GM19238 (cell line): ENCODE data around the gene PRSS27.

Experiments used
- DNase-seq: peaks from one replicate; pipeline ENCODE4 v3.0.0; 2011; ENCODE audit warnings: low spot score; ENCODE audit not compliant: insufficient read length

The PRSS27 gene

DNA sequence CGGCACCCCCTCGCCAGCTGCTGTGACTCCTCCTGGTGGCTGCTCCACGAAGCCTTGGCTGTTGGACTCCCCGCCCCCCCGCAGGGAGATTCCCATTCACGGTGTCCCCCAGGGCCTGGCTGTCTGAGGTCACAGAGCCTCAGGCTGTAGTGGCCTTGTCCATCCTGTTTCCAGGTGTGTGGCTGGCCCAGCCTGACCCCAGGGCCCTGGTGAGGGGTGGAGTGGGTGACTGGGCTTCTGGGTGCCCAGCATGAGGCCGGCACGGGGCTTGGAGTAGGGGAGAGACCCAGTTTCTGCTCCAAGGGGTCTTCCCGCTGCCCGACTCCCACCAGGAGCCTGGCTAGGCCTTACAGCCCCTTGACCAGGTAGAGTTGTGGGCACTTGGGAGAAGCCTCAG lies 10.4 kb downstream of the PRSS27 start:
- DNase-seq = no peak

- no peak for DNase-seq
These were observed 11.0 kb downstream of the PRSS27 start for GRCh38 chr16:2708955-2709587.

- no peak for DNase-seq
These were observed 11.8 kb downstream of the PRSS27 start for GRCh38 chr16:2708290-2708639.

- no peak for DNase-seq
These were observed 12.4 kb downstream of the PRSS27 start for GRCh38 chr16:2707368-2708289.

DNA sequence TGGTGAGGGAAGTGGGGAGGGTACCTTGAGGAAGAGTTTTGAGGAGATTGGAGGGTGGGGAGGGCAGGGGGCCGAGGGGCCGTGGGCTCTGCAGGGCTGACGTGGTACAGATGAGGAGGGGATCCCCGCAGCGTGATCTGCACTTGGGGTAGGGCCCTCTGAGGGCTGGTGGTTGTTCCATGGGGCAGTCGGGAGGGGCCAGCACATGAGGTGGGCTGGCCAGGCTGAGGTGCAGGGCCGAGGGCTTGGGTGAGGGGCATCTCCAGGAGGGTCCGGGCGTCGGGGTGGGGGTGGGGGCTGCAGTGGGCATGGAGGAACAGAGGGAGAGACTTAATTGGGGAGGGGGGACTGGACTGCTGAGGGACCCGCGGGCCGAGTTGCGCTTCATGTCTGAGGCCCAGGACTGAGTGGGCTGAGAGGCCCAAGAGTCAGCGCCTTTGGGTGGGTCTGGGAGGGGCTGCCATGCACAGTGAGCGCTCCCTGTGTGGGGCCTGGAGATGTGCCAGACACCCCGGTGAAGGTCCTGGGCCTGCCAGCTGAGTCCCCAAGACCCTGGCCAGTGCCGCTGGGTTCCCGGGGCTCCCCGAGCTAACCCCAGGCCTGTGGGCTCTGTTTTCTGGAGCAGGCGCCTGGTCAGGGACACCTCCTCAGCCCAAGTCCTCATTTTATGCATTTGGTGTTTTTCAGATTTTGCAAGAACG lies 13.3 kb downstream of the PRSS27 start:
- no peak for DNase-seq

DNA sequence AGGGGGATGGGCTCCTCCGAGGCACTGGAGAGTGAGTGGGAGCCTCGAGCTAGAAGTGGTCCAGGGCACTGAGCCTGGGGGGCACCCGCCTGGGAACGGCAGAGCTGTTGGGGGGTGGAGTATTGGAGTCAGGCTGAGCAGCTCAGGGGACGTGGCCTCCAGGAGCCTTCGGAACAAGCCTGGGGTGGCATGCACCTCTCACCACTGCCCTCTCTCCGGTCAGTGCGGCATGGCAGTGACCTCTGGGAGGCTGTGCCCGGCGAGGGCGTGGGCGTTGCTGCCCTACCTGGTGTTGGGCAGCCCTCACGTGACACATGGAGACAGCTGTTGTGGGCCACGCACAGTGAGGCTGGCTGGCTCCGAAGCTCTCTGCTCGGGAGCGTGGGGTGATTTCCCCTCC lies 13.9 kb downstream of the PRSS27 start:
- no peak for DNase-seq

DNA sequence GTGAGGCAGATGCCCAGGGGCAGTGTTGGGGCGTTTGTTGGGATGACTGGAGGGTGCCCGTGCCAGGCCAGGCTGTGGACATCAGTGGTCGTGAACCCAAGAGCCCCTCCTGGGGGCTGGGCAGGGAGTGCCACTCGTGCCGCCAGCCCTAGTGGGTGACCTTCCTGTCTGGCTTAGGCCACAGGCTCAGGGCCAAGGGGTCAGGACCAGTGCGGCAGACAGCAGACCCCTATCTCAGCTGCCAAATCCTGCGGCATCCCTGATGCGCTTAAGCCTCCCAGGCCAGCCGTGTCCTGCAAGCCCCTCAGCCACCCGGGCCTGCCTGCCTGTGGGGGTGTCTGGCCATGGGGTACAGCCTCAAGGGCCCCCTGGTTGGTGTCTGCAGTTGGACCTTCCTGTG lies 14.7 kb downstream of the PRSS27 start:
- no peak for DNase-seq

- no peak for DNase-seq
These were observed 15.1 kb downstream of the PRSS27 start for GRCh38 chr16:2704983-2705275.

- no peak for DNase-seq
These were observed 15.7 kb downstream of the PRSS27 start for GRCh38 chr16:2704166-2704982.

- DNase-seq = no peak
These were observed 16.9 kb downstream of the PRSS27 start for GRCh38 chr16:2702871-2703745.

GRCh38 chr16:2702438-2702825 lies 17.6 kb downstream of the PRSS27 start:
- DNase-seq = no peak

- no peak for DNase-seq
These were observed 18.1 kb downstream of the PRSS27 start for GRCh38 chr16:2701713-2702437.

DNA sequence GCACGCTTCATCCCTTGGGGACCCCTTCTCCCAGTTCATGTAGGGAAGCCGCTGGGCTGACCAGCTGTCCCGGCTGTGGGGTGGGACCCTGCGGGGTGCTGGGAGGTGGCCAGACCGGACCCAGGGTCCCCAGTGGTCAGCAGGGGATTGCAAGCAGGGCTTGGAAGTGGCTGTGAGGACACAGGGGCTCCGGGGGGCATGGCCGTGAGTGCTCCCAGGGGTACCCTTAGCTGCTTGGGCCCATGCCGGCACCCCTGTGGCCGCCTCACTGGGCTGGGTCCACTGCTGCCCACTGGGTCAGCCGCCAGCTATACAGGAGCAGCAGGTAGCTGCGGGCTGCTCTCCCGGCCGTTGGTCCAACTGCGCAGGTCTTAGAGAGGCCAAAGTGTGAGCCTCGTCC lies 18.8 kb downstream of the PRSS27 start:
- DNase-seq = no peak

DNA sequence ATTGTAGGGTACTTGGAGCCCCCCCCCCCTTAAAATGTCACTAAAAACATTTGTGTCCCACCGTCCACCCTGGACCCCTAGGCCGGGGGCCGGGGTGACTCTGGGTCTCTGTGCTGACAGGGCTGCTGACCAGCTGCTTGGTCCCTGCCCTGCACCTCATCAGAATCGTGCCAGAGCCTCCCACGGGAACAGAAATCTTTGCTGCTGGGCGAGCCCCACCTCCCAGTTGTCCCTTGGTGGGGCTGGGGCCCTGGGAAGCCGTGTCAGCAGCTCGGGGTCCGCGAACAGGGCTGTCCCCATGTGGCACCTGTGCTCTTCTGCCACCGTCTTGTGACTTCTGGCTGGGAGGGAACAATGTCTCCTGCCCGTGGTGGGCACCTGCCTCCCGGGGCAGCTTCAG lies 19.2 kb downstream of the PRSS27 start:
- DNase-seq = no peak

DNA sequence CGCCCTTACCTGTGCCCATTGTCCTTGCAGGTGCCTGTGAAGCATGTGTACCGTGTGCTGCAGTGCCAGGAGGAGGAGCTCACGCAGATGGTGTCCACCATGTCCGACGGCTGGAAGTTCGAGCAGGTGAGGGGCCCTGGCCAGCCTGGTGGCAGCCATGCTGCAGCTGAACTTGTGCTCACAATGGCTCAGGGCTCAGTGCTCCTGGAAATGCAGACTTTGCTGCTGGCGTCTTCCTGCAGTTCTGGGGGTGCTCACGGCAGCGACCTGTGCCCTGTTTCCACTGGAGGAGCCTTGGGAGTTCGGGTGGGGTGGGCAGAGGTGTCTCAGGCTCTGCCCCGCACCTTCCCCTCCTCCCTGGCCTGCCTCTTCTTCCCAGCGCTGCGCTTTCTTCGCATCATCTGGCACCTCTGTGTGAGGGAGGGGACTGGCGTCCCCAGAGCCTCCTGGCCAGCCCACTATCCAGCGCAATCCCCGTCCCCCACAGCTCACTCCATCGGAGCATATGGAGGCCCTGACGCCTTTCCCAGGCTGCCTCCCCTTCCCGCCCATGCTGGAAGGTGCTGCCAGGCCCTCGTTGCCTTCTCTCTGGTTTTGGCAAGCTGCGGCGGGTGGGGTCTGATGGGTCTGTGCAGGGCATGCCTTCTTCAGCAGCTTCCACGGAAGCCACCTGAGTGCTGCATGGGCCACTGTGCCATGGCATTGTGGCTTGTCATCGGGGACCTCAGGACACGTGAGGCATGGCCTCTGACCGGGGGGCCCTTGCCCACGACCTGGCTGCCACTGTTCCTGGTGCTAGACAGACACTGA lies 20.0 kb downstream of the PRSS27 start:
- no peak for DNase-seq

DNA sequence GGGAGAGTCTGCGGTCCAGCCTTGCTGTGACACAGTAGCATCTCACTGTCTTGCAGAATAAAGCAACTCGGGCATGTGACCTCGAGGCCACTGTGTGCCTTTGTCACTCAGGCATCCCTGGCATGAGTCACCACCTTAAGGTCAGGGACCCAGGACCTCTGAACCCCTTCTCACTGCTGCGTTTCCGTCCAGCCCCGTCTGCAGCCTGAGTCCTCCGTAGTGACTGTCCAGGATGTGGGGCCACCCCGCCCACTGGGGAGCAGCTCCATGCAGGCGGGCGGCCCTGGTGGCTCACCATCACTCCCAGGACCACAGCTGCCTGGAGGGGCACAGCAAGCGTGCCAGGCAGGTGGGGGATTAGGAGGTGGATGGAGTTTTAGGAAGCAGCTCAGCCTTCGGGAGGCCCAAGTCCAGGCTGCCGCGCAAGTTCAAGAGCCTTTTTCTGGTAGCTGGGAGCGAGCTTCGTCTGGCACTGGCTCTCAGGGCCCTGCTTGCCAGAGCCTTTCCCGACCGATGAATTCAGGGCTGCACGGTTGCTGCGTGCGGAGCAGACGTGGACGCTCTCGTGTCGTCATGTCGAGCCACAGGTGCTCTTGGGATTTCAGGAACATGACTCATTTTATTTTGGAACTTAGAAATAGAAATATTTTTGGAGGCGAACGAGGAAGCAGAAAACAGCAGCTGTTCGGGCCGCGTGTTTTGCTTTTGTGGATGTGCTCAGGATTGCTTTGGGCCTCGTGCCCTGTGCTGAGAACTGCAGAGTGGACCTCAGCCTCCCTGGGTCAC lies 20.9 kb downstream of the PRSS27 start:
- no peak for DNase-seq

DNA sequence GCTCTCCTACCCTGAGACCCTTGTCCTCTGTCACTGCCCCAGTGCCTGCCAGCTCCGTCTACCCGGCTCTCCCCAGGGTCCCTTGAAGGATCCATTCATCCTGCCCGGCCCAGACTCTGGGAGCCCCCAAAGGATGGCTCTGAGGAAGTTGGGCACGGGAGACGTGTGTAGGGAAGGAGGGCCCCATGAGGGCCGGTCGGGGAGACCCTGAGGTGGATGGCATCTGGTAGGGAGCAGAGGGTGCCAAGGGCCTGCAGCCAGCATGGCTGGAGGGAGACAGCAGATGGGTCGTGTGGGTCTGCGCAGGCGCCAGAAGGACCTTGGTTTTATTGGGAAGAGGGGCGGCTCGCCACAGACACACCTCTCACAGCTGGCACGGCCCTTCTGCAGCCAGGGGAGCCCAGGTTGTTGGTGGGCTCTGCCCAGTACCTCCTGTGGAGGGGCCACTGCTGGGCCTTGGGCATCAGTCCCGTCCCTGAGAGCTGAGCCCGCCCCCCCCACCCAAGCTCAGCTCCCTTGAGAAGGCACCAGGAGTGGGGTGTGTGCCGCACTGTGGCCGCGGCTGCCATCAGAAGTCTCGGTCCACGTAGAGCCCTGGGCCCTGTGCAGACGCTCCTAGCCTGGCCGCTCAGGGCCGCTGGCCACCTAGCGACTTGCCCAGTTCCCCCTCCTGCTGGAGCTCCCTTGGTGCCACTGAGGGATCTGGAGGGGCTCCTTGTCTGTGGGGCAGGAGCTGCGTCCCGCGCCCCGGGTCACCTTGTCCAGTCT lies 21.7 kb downstream of the PRSS27 start:
- DNase-seq = no peak
